HEK293T (cell line): ENCODE results near the gene SHMT2.

ENCODE experiments used
- ELF4 ChIP-seq: fragments of 450-650 bp; IDR thresholded peaks from 2 replicates; pipeline ENCODE4 v1.6.1; 2017; ENCODE audit warnings: antibody characterized with exemption
- PKNOX1 ChIP-seq: fragments of 450-650 bp; IDR thresholded peaks from 2 replicates; pipeline ENCODE4 v1.6.1; 2016
- SUZ12 ChIP-seq: fragments of 450-650 bp; IDR thresholded peaks from 2 replicates; pipeline ENCODE4 v1.6.1; 2016; ENCODE audit warnings: mild to moderate bottlenecking

DNA sequence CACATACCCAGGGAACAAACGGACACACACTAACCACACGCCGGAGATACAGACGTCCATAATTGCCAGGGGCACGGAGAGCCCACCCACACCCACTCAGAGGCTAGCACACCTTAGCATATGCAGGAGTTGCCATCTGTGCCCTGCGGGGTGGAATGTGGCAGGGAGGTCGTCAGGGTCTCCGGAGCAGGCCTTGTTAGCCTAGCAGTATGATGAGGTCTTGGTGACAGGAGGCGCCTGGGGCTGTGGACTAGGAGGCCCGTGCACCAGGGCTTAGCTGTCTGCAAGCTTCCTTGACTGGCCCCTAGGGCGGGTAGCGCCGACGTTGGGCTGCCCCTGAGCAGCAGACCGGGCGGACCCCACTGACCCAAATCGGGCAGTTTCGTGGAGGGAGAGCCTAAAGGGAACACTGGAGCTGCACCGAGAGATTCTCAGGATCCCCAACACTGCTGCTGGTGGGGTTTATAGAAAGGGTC is 11.5 kb downstream of the SHMT2 start:
- TF ChIP-seq PKNOX1 (no peak), ELF4 (no peak), SUZ12 (no peak)
